Spleen (tissue), 7 donors: ENCODE data around the gene PURB.

ENCODE experiments used
- POLR2A ChIP-seq, 3 donors: fragments of 450-650 bp; IDR thresholded peaks; one replicate each; pipeline ENCODE4 v1.5.1; 2017; ENCODE audit warnings: antibody characterized with exemption in 3 of 3, mild to moderate bottlenecking in 1 of 3
- POLR2AphosphoS5 ChIP-seq, 3 donors: sonication (generic); formaldehyde crosslinking; IDR thresholded peaks; one replicate each; pipeline ENCODE4 v1.5.1; 2017; ENCODE audit warnings: antibody characterized with exemption in 3 of 3
- TF ChIP-seq, protein P1 (sequence below), 11 experiments: fragments of 200-600 bp in 7 of 11; fragments of 450-650 bp in 4 of 11; sonication (generic) in 4 of 11; IDR thresholded peaks in 8 of 11; conservative IDR thresholded peaks in 3 of 11; 1 replicate in 7 of 11; 2 replicates in 4 of 11; pipeline versions ENCODE4 v1.4.0 to v1.8.0; 2016 to 2021; ENCODE audit warnings: antibody characterized with exemption in 11 of 11, inconsistent platforms in 4 of 11, mild to moderate bottlenecking in 1 of 11
- donor health status: DM: no; HTN: no; CAD: no; lungs with moderate emphysema.
- donor health status: DM: no; HTN: no; CAD: no.
- donor health status: DM: no; HTN: no; CAD: no.

DNA sequence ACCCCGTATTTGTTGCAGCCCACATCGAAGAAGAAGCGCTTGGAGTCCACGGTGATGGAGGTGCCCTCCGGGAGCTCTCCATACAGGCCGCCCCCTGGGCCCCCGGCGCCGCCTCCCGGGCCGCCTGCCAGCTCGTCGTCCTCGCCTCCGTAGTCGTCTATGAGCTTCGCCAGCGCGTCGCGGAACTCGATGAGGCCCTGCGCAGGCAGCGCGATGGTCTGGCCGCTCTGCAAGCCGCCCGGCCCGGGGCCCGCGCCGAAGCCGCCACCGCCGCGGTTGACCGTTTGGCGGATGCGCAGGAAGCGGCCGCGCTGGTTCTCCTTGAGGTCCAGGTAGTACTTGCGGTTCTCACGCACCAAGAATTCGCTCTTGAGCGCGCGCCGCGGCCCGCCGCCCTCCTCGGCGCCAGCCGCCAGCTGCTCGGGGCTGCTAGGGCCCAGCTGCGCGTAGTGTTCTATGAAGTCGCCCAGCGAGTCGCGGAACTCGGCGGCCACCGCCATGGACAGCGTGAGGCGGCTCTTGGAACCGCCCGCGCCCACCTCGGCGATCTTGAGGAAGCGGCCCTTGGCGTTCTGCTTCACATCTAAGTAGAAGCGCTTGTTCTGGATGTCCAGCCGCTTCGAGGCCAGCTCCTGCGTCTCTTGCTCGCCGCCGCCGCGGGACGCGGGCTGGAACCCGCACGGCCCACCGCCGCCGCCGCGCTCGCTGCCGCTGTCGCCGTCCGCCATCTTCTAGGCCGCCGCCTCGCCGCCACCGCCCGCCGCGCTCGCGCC is 523 bp downstream of the PURB start:
- TF ChIP-seq, protein P1, sequence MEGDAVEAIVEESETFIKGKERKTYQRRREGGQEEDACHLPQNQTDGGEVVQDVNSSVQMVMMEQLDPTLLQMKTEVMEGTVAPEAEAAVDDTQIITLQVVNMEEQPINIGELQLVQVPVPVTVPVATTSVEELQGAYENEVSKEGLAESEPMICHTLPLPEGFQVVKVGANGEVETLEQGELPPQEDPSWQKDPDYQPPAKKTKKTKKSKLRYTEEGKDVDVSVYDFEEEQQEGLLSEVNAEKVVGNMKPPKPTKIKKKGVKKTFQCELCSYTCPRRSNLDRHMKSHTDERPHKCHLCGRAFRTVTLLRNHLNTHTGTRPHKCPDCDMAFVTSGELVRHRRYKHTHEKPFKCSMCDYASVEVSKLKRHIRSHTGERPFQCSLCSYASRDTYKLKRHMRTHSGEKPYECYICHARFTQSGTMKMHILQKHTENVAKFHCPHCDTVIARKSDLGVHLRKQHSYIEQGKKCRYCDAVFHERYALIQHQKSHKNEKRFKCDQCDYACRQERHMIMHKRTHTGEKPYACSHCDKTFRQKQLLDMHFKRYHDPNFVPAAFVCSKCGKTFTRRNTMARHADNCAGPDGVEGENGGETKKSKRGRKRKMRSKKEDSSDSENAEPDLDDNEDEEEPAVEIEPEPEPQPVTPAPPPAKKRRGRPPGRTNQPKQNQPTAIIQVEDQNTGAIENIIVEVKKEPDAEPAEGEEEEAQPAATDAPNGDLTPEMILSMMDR (IDR thresholded peaks at IDR 0.05 in 8 of 11, conservative IDR thresholded peaks at IDR 0.05 in 3 of 11), result no peak
- TF ChIP-seq POLR2A (IDR thresholded peaks at IDR 0.05) (no peak), POLR2AphosphoS5 (IDR thresholded peaks at IDR 0.05) (peak; percentile 66 to 84 (median 81))
